K562 (cell line): ENCODE results near the gene LDLR. TPM values are rescaled to one million over a fixed set of nuclear protein-coding genes. Genes with fewer than 3 reads are reported as not detected.
A peak's percentile ranks its signal among the peaks of the same experiment; 100 is the strongest.

Source experiments
- ARID2 ChIP-seq: fragments of 450-650 bp; IDR thresholded peaks from 2 replicates; pipeline ENCODE4 v1.6.1; 2017; ENCODE audit warnings: antibody characterized with exemption, mild to moderate bottlenecking
- CBFB ChIP-seq: sonication (generic); formaldehyde crosslinking; IDR thresholded peaks from 2 replicates; pipeline ENCODE4 v1.4.0; 2020; ENCODE audit warnings: mild to moderate bottlenecking, missing genetic modification reagents
- CC2D1A ChIP-seq: fragments of 450-650 bp; IDR thresholded peaks from 2 replicates; pipeline ENCODE4 v1.6.1; 2017; ENCODE audit warnings: mild to moderate bottlenecking
- L3MBTL2 ChIP-seq: fragments of 450-650 bp; IDR thresholded peaks from 2 replicates; pipeline ENCODE4 v1.6.1; 2016; ENCODE audit warnings: mild to moderate bottlenecking, moderate library complexity
- MGA ChIP-seq: fragments of 450-650 bp; IDR thresholded peaks from 2 replicates; pipeline ENCODE4 v1.6.1; 2016; ENCODE audit warnings: mild to moderate bottlenecking, moderate library complexity
- NFYB ChIP-seq: IDR thresholded peaks from 2 replicates; pipeline ENCODE4 v1.6.1; 2011; ENCODE audit warnings: mild to moderate bottlenecking, moderate library complexity; ENCODE audit not compliant: insufficient read length; ENCODE audit errors: extremely low read depth
- POLR2AphosphoS5 ChIP-seq: IDR thresholded peaks from 2 replicates; pipeline ENCODE4 v1.6.1; 2011; ENCODE audit warnings: mild to moderate bottlenecking, low read depth, low read length, moderate library complexity; ENCODE audit not compliant: control insufficient read depth, insufficient read depth
- RBBP5 ChIP-seq: fragments of 200-600 bp; sonication (generic); IDR thresholded peaks from 2 replicates; pipeline ENCODE4 v1.6.1; 2012; ENCODE audit warnings: borderline replicate concordance, mild to moderate bottlenecking, low read length, control low read depth, inconsistent platforms; ENCODE audit not compliant: insufficient read depth, poor library complexity, severe bottlenecking
- STAT6 ChIP-seq: sonication (generic); formaldehyde crosslinking; IDR thresholded peaks from 2 replicates; pipeline ENCODE4 v1.8.1; 2023; ENCODE audit warnings: mild to moderate bottlenecking, missing genetic modification reagents
- ZNF354B ChIP-seq: fragments of 250-450 bp; sonication (Bioruptor Pico); IDR thresholded peaks from 2 replicates; pipeline ENCODE4 v1.4.0; 2020
- ZZZ3 ChIP-seq: fragments of 450-650 bp; IDR thresholded peaks from 2 replicates; pipeline ENCODE4 v1.6.1; 2016; ENCODE audit warnings: antibody characterized with exemption, mild to moderate bottlenecking, moderate library complexity
- polyA plus RNA-seq, 8 experiments: library from polyadenylated mRNA; depleted of rRNA in 4 of 8; stranded (reverse) in 5 of 8; unstranded in 3 of 8; fragments of >200 nt; fragmentation: Nextera tagmentation in 2 of 8; fragmentation: Illumina TruSeq in 1 of 8; extraction: Ambion mirVana in 2 of 8; extraction: Trizol in 1 of 8; gene quantifications; 2 replicates each; pipeline versions ENCODE4 v1.2.1 to v1.2.3, GENCODE V29; 2011 to 2014; ENCODE audit warnings: inconsistent platforms in 1 of 8, missing spikeins in 1 of 8
- total RNA-seq, 7 experiments: library from RNA; depleted of rRNA in 6 of 7; stranded (reverse); fragments of >200 nt in 6 of 7; fragmentation: Illumina TruSeq in 2 of 7; extraction: Trizol in 2 of 7; gene quantifications; 2 replicates each; pipeline versions ENCODE4 v1.2.1 to v1.2.3, GENCODE V29; 2011 to 2021; ENCODE audit warnings: low replicate concordance in 1 of 7

Gene LDLR
- total and polyA plus RNA-seq, 9 of the 15 experiments (the other 6 are each of a cell fraction or from before 2014, with no cell fraction given): 19.9 to 114 (median 56.3) TPM

- TF ChIP-seq MGA (peak; percentile 65), NFYB (no peak), CC2D1A (peak; percentile 84), CBFB (CRISPR knock-in tag) (peak; percentile 71; the same call in 1 of the 2 replicates), ZNF354B (CRISPR knock-in tag) (no peak), POLR2AphosphoS5 (peak; percentile 59), STAT6 (no peak), ZZZ3 (no peak), RBBP5 (no peak), ARID2 (peak; percentile 76), L3MBTL2 (peak; percentile 72)
Observed at GRCh38 chr19:11137542-11138384, 48.5 kb downstream of the LDLR start (continued).
